ENCODE data around the gene RNF41. TPM values are rescaled to one million over a fixed set of nuclear protein-coding genes. Genes with fewer than 3 reads are reported as not detected.
"Not testable (repeated sequence)": the region's sequence is repeated elsewhere in the genome, so short reads cannot be mapped to it uniquely, and the experiment has no call there.

The RNF41 gene
- total and polyA plus RNA-seq, 2 experiments from 2014 or later = 17.3 to 37.2 TPM

DNA sequence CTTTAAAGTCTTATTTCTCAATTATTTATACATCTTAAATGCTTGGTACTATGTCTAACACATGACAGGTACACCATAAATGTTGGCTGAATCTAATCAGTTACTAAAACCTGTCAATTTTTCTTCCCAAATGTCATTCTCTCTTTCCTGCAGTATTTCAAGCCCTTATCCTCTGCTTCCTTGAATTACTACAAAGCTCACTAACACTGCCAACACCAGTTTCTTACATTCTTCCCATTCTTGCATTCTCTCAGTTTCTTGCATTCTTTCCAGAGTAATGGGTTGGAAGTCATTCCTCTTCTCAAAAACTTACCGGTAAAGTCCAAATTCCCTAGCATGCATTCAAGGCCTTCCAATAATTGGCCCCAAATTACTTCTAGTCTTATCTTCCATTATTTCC is 22.9 kb downstream of the RNF41 start:
- Histone ChIP-seq H3K27me3 (no peaks in the 10 kb centered on the region), H3K27ac (no peak overlapping the region), H3K9me3 (ENCODE audit: low read depth) (no peaks in the 10 kb centered on the region), H3K4me1 (ENCODE audit: low read depth) (peaks cover 4% of the 10 kb centered on the region), H3K36me3 (no peaks in the 10 kb centered on the region), H3K4me3 (no peak overlapping the region)
- DNase-seq (ENCODE audit: low read depth in 1 of 2, low spot score in 1 of 2) = peak in 1 of 2 donors; percentile 46
- TF ChIP-seq CTCF (IDR thresholded peaks at IDR 0.05; ENCODE audit: low read depth, low read length) = no peak

- peaks cover 4% of the 10 kb centered on the region for H3K4me1 ChIP-seq (ENCODE audit: low read depth)
- no peaks in the 10 kb centered on the region for H3K27me3 ChIP-seq
- TF ChIP-seq CTCF (IDR thresholded peaks at IDR 0.05; ENCODE audit: low read depth, low read length) = no peak
- no peaks in the 10 kb centered on the region for H3K9me3 ChIP-seq (ENCODE audit: low read depth)
- H3K36me3 ChIP-seq = no peaks in the 10 kb centered on the region
- no peak overlapping the region for H3K27ac ChIP-seq
- no peak overlapping the region for H3K4me3 ChIP-seq
- peak in 1 of 2 donors; percentile 17 for DNase-seq (ENCODE audit: low read depth in 1 of 2, low spot score in 1 of 2)
Measured at GRCh38 chr12:56197921-56198635, 23.6 kb downstream of the RNF41 start.

- not testable (repeated sequence) for H3K4me3 ChIP-seq; H3K27me3 ChIP-seq; H3K36me3 ChIP-seq; H3K4me1 ChIP-seq (ENCODE audit: low read depth); H3K9me3 ChIP-seq (ENCODE audit: low read depth)
- H3K27ac ChIP-seq = peak overlapping the region; percentile 73
- DNase-seq (ENCODE audit: low read depth in 1 of 2, low spot score in 1 of 2) = peak in 1 of 2 donors; percentile 94
Measured at GRCh38 chr12:56196818-56197550, 24.7 kb downstream of the RNF41 start.

DNA sequence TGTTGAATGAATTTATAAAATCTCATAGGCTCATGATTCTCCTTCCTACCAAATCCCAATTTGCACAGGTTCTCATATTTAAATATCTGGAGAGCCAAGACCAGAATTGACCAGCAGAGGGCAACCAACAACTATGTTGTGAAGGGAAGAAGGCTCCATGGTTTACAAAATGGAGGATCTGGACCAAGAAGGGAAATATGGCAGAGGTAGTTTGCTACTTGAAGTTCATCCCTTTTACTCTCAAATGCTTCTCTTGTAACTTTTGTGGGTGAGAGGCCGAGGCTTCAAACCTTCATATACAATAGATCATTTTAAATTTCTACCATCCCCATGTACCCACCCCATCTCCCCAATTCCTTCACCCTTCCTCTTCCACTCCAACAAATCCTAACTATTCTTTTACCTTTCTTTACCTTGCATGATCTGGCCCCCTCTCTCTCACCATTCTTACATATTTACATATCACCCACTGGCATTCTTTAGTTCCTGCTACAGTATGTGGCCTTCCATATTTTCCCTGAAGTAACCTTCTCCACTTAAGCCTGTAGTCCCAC is 28.6 kb downstream of the RNF41 start:
- no peaks in the 10 kb centered on the region for H3K9me3 ChIP-seq (ENCODE audit: low read depth)
- H3K4me1 ChIP-seq (ENCODE audit: low read depth) = peaks cover 8% of the 10 kb centered on the region
- no peaks in the 10 kb centered on the region for H3K27me3 ChIP-seq
- DNase-seq (ENCODE audit: low read depth in 1 of 2, low spot score in 1 of 2) = peak; percentile 90 to 92
- H3K36me3 ChIP-seq = no peaks in the 10 kb centered on the region
- peak overlapping the region; percentile 25 for H3K27ac ChIP-seq
- no peak overlapping the region for H3K4me3 ChIP-seq
- TF ChIP-seq CTCF (IDR thresholded peaks at IDR 0.05; ENCODE audit: low read depth, low read length) = peak; percentile 73

GRCh38 chr12:56192582-56192981 is 29.1 kb downstream of the RNF41 start:
- TF ChIP-seq CTCF (IDR thresholded peaks at IDR 0.05; ENCODE audit: low read depth, low read length) = no peak
- no peaks in the 10 kb centered on the region for H3K9me3 ChIP-seq (ENCODE audit: low read depth)
- H3K27ac ChIP-seq = no peak overlapping the region
- no peaks in the 10 kb centered on the region for H3K27me3 ChIP-seq
- H3K4me1 ChIP-seq (ENCODE audit: low read depth) = peaks cover 13% of the 10 kb centered on the region
- no peaks in the 10 kb centered on the region for H3K36me3 ChIP-seq
- H3K4me3 ChIP-seq = no peak overlapping the region
- no peak for DNase-seq (ENCODE audit: low read depth in 1 of 2, low spot score in 1 of 2)

GRCh38 chr12:56190695-56191155 is 31.0 kb downstream of the RNF41 start:
- Histone ChIP-seq H3K27me3 (no peaks in the 10 kb centered on the region), H3K9me3 (ENCODE audit: low read depth) (no peaks in the 10 kb centered on the region), H3K4me3 (peak overlapping the region; percentile 100), H3K4me1 (ENCODE audit: low read depth) (peaks cover 9% of the 10 kb centered on the region), H3K36me3 (peaks cover 6% of the 10 kb centered on the region), H3K27ac (peak overlapping the region; percentile 46)
- peak in 1 of 2 donors; percentile 51 for DNase-seq (ENCODE audit: low read depth in 1 of 2, low spot score in 1 of 2)
- TF ChIP-seq CTCF (IDR thresholded peaks at IDR 0.05; ENCODE audit: low read depth, low read length) = no peak

Measured in cardiac muscle cell (in vitro differentiated cells and primary cell).